WTC11 (cell line): ENCODE data around the gene MAMDC2. TPM values are rescaled to one million over a fixed set of nuclear protein-coding genes. Genes with fewer than 3 reads are reported as not detected.

Experiments used
- ATAC-seq: fragments of 200-7000 bp; cut with Tn5 transposase; 2 replicates; pipeline ENCODE4 v1.10.0; 2021; ENCODE audit warnings: mild to moderate bottlenecking, moderate library complexity
- CTCF ChIA-PET: fragments of 300-600 bp; sonication (Branson Sonifier 250); formaldehyde crosslinking; loops from one replicate; lab custom pipeline; 2021; ENCODE audit warnings: antibody characterized with exemption; lab: Charles Lee
- POLR2A ChIA-PET: fragments of 350-600 bp; sonication (Branson Sonifier 250); formaldehyde crosslinking; loops from one replicate; lab custom pipeline; 2021; ENCODE audit warnings: antibody characterized with exemption; lab: Charles Lee
- DNase-seq: peaks from one replicate; pipeline ENCODE4 v3.0.0; 2021; ENCODE audit warnings: low spot score
- H3K27ac Mint-ChIP-seq: 2 replicates; pipeline ENCODE4 v1.8.0; 2021; ENCODE audit warnings: mixed read lengths
- H3K27me3 Mint-ChIP-seq: 2 replicates; pipeline ENCODE4 v1.8.0; 2021; ENCODE audit warnings: low read depth, mild to moderate bottlenecking, moderate library complexity, mixed read lengths
- H3K36me3 Mint-ChIP-seq: 2 replicates; pipeline ENCODE4 v1.8.0; 2021; ENCODE audit warnings: mixed read lengths
- H3K4me1 Mint-ChIP-seq: 2 replicates; pipeline ENCODE4 v1.8.0; 2022; ENCODE audit warnings: mixed read lengths
- H3K4me3 Mint-ChIP-seq: 2 replicates; pipeline ENCODE4 v1.8.0; 2021; ENCODE audit warnings: mild to moderate bottlenecking, moderate library complexity, mixed read lengths
- H3K9me3 Mint-ChIP-seq: 2 replicates; pipeline ENCODE4 v1.8.0; 2021; ENCODE audit warnings: mixed read lengths
- CBFB ChIP-seq: sonication (generic); formaldehyde crosslinking; IDR thresholded peaks from 2 replicates; pipeline ENCODE4 v1.8.1; 2022; ENCODE audit warnings: mild to moderate bottlenecking, low read depth, missing genetic modification reagents
- CREM ChIP-seq: sonication (generic); formaldehyde crosslinking; IDR thresholded peaks from 2 replicates; pipeline ENCODE4 v1.8.1; 2022; ENCODE audit warnings: mild to moderate bottlenecking, missing genetic modification reagents, moderate library complexity
- EMX1 ChIP-seq: fragments of 250-450 bp; sonication (Bioruptor Pico); IDR thresholded peaks from 2 replicates; pipeline ENCODE4 v1.8.0; 2021; ENCODE audit warnings: mild to moderate bottlenecking
- ESRRA ChIP-seq: sonication (generic); formaldehyde crosslinking; IDR thresholded peaks from 2 replicates; pipeline ENCODE4 v1.8.1; 2022; ENCODE audit warnings: mild to moderate bottlenecking, missing genetic modification reagents, borderline replicate concordance
- KAT7 ChIP-seq: sonication (generic); formaldehyde crosslinking; IDR thresholded peaks from 2 replicates; pipeline ENCODE4 v1.8.1; 2023; ENCODE audit warnings: missing genetic modification reagents, mild to moderate bottlenecking, borderline replicate concordance
- MAX ChIP-seq: sonication (generic); formaldehyde crosslinking; IDR thresholded peaks from 2 replicates; pipeline ENCODE4 v1.8.0; 2022; ENCODE audit warnings: mild to moderate bottlenecking, missing genetic modification reagents
- MLX ChIP-seq: sonication (generic); formaldehyde crosslinking; IDR thresholded peaks from 2 replicates; pipeline ENCODE4 v1.8.1; 2023; ENCODE audit warnings: mild to moderate bottlenecking, missing genetic modification reagents, moderate library complexity
- MXD4 ChIP-seq: fragments of 250-450 bp; sonication (Bioruptor Pico); IDR thresholded peaks from 2 replicates; pipeline ENCODE4 v1.8.0; 2021; ENCODE audit warnings: mild to moderate bottlenecking, moderate library complexity, borderline replicate concordance
- MYBL2 ChIP-seq: sonication (generic); formaldehyde crosslinking; IDR thresholded peaks from 2 replicates; pipeline ENCODE4 v1.8.1; 2023; ENCODE audit warnings: mild to moderate bottlenecking, moderate library complexity, missing genetic modification reagents
- NFYB ChIP-seq: sonication (generic); formaldehyde crosslinking; conservative IDR thresholded peaks from 2 replicates; pipeline ENCODE4 v1.8.0; 2022; ENCODE audit warnings: low read depth, missing genetic modification reagents
- SOX15 ChIP-seq: fragments of 250-450 bp; sonication (Bioruptor Pico); IDR thresholded peaks from 2 replicates; pipeline ENCODE4 v1.9.0; 2021; ENCODE audit warnings: mild to moderate bottlenecking
- STAT6 ChIP-seq: sonication (generic); formaldehyde crosslinking; conservative IDR thresholded peaks from 2 replicates; pipeline ENCODE4 v1.8.1; 2023; ENCODE audit warnings: mild to moderate bottlenecking, low read depth, missing genetic modification reagents, moderate library complexity
- ZBTB21 ChIP-seq: sonication (generic); formaldehyde crosslinking; IDR thresholded peaks from 2 replicates; pipeline ENCODE4 v1.8.1; 2023; ENCODE audit warnings: mild to moderate bottlenecking, missing genetic modification reagents, borderline replicate concordance
- ZNF263 ChIP-seq: sonication (generic); formaldehyde crosslinking; IDR thresholded peaks from 2 replicates; pipeline ENCODE4 v1.8.1; 2022; ENCODE audit warnings: low read depth, mild to moderate bottlenecking, moderate library complexity, missing genetic modification reagents
- ZNF512 ChIP-seq: sonication (generic); formaldehyde crosslinking; IDR thresholded peaks from 2 replicates; pipeline ENCODE4 v1.8.1; 2022; ENCODE audit warnings: missing genetic modification reagents, borderline replicate concordance
- total RNA-seq: library from RNA; stranded (reverse); gene quantifications from 3 replicates; pipeline ENCODE4 v1.2.3, GENCODE V29; 2021
- TF ChIP-seq, protein P1 (sequence below): sonication (generic); formaldehyde crosslinking; IDR thresholded peaks from 2 replicates; pipeline ENCODE4 v1.8.1; 2022; ENCODE audit warnings: mild to moderate bottlenecking, moderate library complexity, missing genetic modification reagents
- TF ChIP-seq, protein P2 (sequence below): sonication (generic); formaldehyde crosslinking; IDR thresholded peaks from 2 replicates; pipeline ENCODE4 v1.8.0; 2022; ENCODE audit warnings: mild to moderate bottlenecking, missing genetic modification reagents
- TF ChIP-seq, protein P3 (sequence below): sonication (generic); formaldehyde crosslinking; IDR thresholded peaks from 2 replicates; pipeline ENCODE4 v1.8.1; 2023; ENCODE audit warnings: mild to moderate bottlenecking, missing genetic modification reagents, moderate library complexity

Gene MAMDC2
- total RNA-seq, 1 experiment from 2014 or later: 6.0 TPM

- no peak for TF ChIP-seq MLX (CRISPR knock-in tag)
Observed at GRCh38 chr9:70121818-70122436, 78.3 kb downstream of the MAMDC2 start (continued).

GRCh38 chr9:70123695-70124094 lies 80.0 kb downstream of the MAMDC2 start:
- Mint-ChIP-seq H3K27ac (no peak overlapping the region), H3K4me3 (no peak overlapping the region), H3K36me3 (no peaks in the 10 kb centered on the region), H3K27me3 (no peaks in the 10 kb centered on the region), H3K9me3 (no peaks in the 10 kb centered on the region), H3K4me1 (peaks cover 10% of the 10 kb centered on the region)
- TF ChIP-seq KAT7 (CRISPR knock-in tag) (no peak), CBFB (no peak)
- DNase-seq (no peak), ATAC-seq (no peak)
- CTCF ChIA-PET: interaction anchor here (1.4 kb wide), 1 partner anchor 13 kb away, joined by 5 read pairs; no protein-coding TSS in a partner anchor
- POLR2A ChIA-PET: no interaction called here

DNA sequence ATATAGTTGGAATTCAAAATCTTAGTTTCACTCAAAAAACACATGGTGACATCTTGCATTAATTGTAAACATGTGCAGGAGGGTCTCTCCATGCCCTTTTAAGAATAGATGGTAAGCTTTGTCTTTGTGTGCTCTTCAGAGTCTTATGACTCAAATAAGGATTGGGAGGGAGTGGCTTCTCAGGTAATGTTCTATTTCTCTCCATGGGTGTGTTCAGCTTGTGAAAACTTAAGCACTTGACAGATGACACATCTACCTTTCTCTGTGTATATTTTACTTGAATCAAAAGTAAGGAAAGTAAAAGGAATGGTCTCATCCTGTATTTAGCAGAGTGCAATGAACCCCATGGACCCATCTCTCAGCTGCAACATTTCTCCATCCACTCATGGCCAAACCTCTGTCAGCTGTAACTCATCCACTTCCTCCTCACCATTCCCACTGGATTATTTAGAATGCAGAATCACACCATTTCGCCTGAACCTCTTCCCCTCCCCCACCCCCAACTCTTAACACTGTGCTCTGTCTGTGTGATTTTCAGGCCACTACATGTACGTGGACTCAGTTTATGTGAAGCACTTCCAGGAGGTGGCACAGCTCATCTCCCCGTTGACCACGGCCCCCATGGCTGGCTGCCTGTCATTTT lies 82.1 kb downstream of the MAMDC2 start:
- ChIA-PET POLR2A (interaction anchor here (0.5 to 0.6 kb wide), 2 partner anchors 10 to 286 kb away, joined by 3 read pairs; no protein-coding TSS in a partner anchor), CTCF (interaction anchor here (0.8 kb wide), 1 partner anchor 41 kb away, joined by 3 read pairs; no protein-coding TSS in a partner anchor)
- ATAC-seq: no peak
- no peak overlapping the region for H3K27ac Mint-ChIP-seq
- H3K4me1 Mint-ChIP-seq: peaks cover 6% of the 10 kb centered on the region; the same call in 1 of the 2 replicates
- no peak for TF ChIP-seq SOX15 (CRISPR knock-in tag)
- no peak for TF ChIP-seq ZNF263
- no peak for TF ChIP-seq CREM (CRISPR knock-in tag)
- no peak for TF ChIP-seq STAT6 (CRISPR knock-in tag)
- no peak for TF ChIP-seq ZNF512 (CRISPR knock-in tag)
- no peak overlapping the region for H3K4me3 Mint-ChIP-seq
- no peaks in the 10 kb centered on the region for H3K36me3 Mint-ChIP-seq
- no peak for DNase-seq
- H3K27me3 Mint-ChIP-seq: no peaks in the 10 kb centered on the region
- H3K9me3 Mint-ChIP-seq: no peaks in the 10 kb centered on the region

DNA sequence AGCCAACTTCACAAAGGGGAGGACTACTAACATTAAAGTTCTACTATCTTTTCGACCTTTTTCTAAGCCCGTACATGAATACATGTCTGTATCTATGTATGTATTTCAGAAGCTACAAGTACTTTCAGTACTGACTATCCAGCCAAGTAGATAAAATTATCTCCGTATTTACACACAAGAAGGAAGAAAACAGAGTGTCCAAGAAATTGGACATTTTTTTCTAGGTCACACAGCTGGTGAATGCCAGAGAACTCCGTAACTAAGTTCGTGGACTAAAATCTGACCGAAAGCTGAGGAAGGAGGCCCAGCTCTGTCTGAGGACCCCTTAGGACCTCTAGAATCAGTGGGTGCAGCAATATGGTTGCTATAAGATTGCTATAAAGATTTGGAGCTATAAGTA lies 83.4 kb downstream of the MAMDC2 start:
- H3K27me3 Mint-ChIP-seq: no peaks in the 10 kb centered on the region
- CTCF ChIA-PET: interaction anchor here (1.3 kb wide), 1 partner anchor 16 kb away, joined by 5 read pairs; no protein-coding TSS in a partner anchor

More for the DNA sequence above, 83.4 kb downstream of the MAMDC2 start:
- H3K36me3 Mint-ChIP-seq: no peaks in the 10 kb centered on the region
- H3K4me1 Mint-ChIP-seq: 0 out of 2 replicates have a peak, but pooled peaks cover 4% of the 10 kb centered on the region
- DNase-seq (no peak), ATAC-seq (no peak)
- H3K27ac Mint-ChIP-seq: no peak overlapping the region
- TF ChIP-seq KAT7 (CRISPR knock-in tag): no peak
- TF ChIP-seq MYBL2 (CRISPR knock-in tag): no peak
- TF ChIP-seq, protein P1, sequence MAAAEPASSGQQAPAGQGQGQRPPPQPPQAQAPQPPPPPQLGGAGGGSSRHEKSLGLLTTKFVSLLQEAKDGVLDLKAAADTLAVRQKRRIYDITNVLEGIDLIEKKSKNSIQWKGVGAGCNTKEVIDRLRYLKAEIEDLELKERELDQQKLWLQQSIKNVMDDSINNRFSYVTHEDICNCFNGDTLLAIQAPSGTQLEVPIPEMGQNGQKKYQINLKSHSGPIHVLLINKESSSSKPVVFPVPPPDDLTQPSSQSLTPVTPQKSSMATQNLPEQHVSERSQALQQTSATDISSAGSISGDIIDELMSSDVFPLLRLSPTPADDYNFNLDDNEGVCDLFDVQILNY (CRISPR knock-in tag): no peak
- TF ChIP-seq, protein P2, sequence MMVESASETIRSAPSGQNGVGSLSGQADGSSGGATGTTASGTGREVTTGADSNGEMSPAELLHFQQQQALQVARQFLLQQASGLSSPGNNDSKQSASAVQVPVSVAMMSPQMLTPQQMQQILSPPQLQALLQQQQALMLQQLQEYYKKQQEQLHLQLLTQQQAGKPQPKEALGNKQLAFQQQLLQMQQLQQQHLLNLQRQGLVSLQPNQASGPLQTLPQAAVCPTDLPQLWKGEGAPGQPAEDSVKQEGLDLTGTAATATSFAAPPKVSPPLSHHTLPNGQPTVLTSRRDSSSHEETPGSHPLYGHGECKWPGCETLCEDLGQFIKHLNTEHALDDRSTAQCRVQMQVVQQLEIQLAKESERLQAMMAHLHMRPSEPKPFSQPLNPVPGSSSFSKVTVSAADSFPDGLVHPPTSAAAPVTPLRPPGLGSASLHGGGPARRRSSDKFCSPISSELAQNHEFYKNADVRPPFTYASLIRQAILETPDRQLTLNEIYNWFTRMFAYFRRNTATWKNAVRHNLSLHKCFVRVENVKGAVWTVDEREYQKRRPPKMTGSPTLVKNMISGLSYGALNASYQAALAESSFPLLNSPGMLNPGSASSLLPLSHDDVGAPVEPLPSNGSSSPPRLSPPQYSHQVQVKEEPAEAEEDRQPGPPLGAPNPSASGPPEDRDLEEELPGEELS (CRISPR knock-in tag): no peak
- TF ChIP-seq EMX1 (CRISPR knock-in tag): no peak
- TF ChIP-seq, protein P3, sequence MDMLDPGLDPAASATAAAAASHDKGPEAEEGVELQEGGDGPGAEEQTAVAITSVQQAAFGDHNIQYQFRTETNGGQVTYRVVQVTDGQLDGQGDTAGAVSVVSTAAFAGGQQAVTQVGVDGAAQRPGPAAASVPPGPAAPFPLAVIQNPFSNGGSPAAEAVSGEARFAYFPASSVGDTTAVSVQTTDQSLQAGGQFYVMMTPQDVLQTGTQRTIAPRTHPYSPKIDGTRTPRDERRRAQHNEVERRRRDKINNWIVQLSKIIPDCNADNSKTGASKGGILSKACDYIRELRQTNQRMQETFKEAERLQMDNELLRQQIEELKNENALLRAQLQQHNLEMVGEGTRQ (CRISPR knock-in tag): no peak
- TF ChIP-seq ZNF263: no peak
- TF ChIP-seq ESRRA (CRISPR knock-in tag): no peak
- TF ChIP-seq ZBTB21: no peak
- TF ChIP-seq MXD4 (CRISPR knock-in tag): no peak
- TF ChIP-seq MAX (CRISPR knock-in tag): no peak
- TF ChIP-seq NFYB (CRISPR knock-in tag): no peak
- POLR2A ChIA-PET: no interaction called here
- H3K4me3 Mint-ChIP-seq: no peak overlapping the region
- H3K9me3 Mint-ChIP-seq: no peaks in the 10 kb centered on the region
